WTC11 (cell line): Measurements from ENCODE around the gene LPP. TPM values are rescaled to one million over a fixed set of nuclear protein-coding genes. Genes with fewer than 3 reads are reported as not detected.

ENCODE experiments used
- ATAC-seq: fragments of 200-7000 bp; cut with Tn5 transposase; 2 replicates; pipeline ENCODE4 v1.10.0; 2021; ENCODE audit warnings: mild to moderate bottlenecking, moderate library complexity
- CTCF ChIA-PET: fragments of 300-600 bp; sonication (Branson Sonifier 250); formaldehyde crosslinking; loops from one replicate; lab custom pipeline; 2021; ENCODE audit warnings: antibody characterized with exemption; lab: Charles Lee
- POLR2A ChIA-PET: fragments of 350-600 bp; sonication (Branson Sonifier 250); formaldehyde crosslinking; loops from one replicate; lab custom pipeline; 2021; ENCODE audit warnings: antibody characterized with exemption; lab: Charles Lee
- DNase-seq: peaks from one replicate; pipeline ENCODE4 v3.0.0; 2021; ENCODE audit warnings: low spot score
- H3K27ac Mint-ChIP-seq: 2 replicates; pipeline ENCODE4 v1.8.0; 2021; ENCODE audit warnings: mixed read lengths
- H3K27me3 Mint-ChIP-seq: 2 replicates; pipeline ENCODE4 v1.8.0; 2021; ENCODE audit warnings: low read depth, mild to moderate bottlenecking, moderate library complexity, mixed read lengths
- H3K36me3 Mint-ChIP-seq: 2 replicates; pipeline ENCODE4 v1.8.0; 2021; ENCODE audit warnings: mixed read lengths
- H3K4me1 Mint-ChIP-seq: 2 replicates; pipeline ENCODE4 v1.8.0; 2022; ENCODE audit warnings: mixed read lengths
- H3K4me3 Mint-ChIP-seq: 2 replicates; pipeline ENCODE4 v1.8.0; 2021; ENCODE audit warnings: mild to moderate bottlenecking, moderate library complexity, mixed read lengths
- H3K9me3 Mint-ChIP-seq: 2 replicates; pipeline ENCODE4 v1.8.0; 2021; ENCODE audit warnings: mixed read lengths
- ELF4 ChIP-seq: sonication (generic); formaldehyde crosslinking; IDR thresholded peaks from 2 replicates; pipeline ENCODE4 v1.8.1; 2022; ENCODE audit warnings: low read depth, mild to moderate bottlenecking, moderate library complexity, missing genetic modification reagents
- FOXJ3 ChIP-seq: sonication (generic); formaldehyde crosslinking; IDR thresholded peaks from 2 replicates; pipeline ENCODE4 v1.9.0; 2021; ENCODE audit warnings: missing genetic modification reagents, mild to moderate bottlenecking, borderline replicate concordance
- JUN ChIP-seq: sonication (generic); formaldehyde crosslinking; IDR thresholded peaks from 2 replicates; pipeline ENCODE4 v1.8.0; 2023; ENCODE audit warnings: mild to moderate bottlenecking, missing genetic modification reagents
- MLX ChIP-seq: sonication (generic); formaldehyde crosslinking; IDR thresholded peaks from 2 replicates; pipeline ENCODE4 v1.8.1; 2023; ENCODE audit warnings: mild to moderate bottlenecking, missing genetic modification reagents, moderate library complexity
- NR2C2 ChIP-seq: sonication (generic); formaldehyde crosslinking; IDR thresholded peaks from 2 replicates; pipeline ENCODE4 v1.8.0; 2022; ENCODE audit warnings: mild to moderate bottlenecking, missing genetic modification reagents
- OVOL2 ChIP-seq: fragments of 250-450 bp; sonication (Bioruptor Pico); IDR thresholded peaks from 2 replicates; pipeline ENCODE4 v1.9.0; 2021; ENCODE audit warnings: mild to moderate bottlenecking, borderline replicate concordance
- SMAD3 ChIP-seq: sonication (generic); formaldehyde crosslinking; IDR thresholded peaks from 2 replicates; pipeline ENCODE4 v1.8.0; 2022; ENCODE audit warnings: missing genetic modification reagents, mild to moderate bottlenecking, borderline replicate concordance
- SOX15 ChIP-seq: fragments of 250-450 bp; sonication (Bioruptor Pico); IDR thresholded peaks from 2 replicates; pipeline ENCODE4 v1.9.0; 2021; ENCODE audit warnings: mild to moderate bottlenecking
- TP53 ChIP-seq: sonication (generic); formaldehyde crosslinking; IDR thresholded peaks from 2 replicates; pipeline ENCODE4 v1.8.1; 2023; ENCODE audit warnings: mild to moderate bottlenecking, missing genetic modification reagents
- ZBTB21 ChIP-seq: sonication (generic); formaldehyde crosslinking; IDR thresholded peaks from 2 replicates; pipeline ENCODE4 v1.8.1; 2023; ENCODE audit warnings: mild to moderate bottlenecking, missing genetic modification reagents, borderline replicate concordance
- ZNF317 ChIP-seq: sonication (generic); formaldehyde crosslinking; IDR thresholded peaks from 2 replicates; pipeline ENCODE4 v1.8.1; 2023; ENCODE audit warnings: low read depth, mild to moderate bottlenecking, moderate library complexity, missing genetic modification reagents, borderline replicate concordance
- ZNF396 ChIP-seq: fragments of 250-450 bp; sonication (Bioruptor Pico); IDR thresholded peaks from 2 replicates; pipeline ENCODE4 v1.8.0; 2021; ENCODE audit warnings: mild to moderate bottlenecking, moderate library complexity, borderline replicate concordance
- ZNF425 ChIP-seq: fragments of 250-450 bp; sonication (Bioruptor Pico); conservative IDR thresholded peaks from 2 replicates; pipeline ENCODE4 v1.9.0; 2021; ENCODE audit warnings: mild to moderate bottlenecking
- total RNA-seq: library from RNA; stranded (reverse); gene quantifications from 3 replicates; pipeline ENCODE4 v1.2.3, GENCODE V29; 2021
- TF ChIP-seq, protein P1 (sequence below): sonication (generic); formaldehyde crosslinking; IDR thresholded peaks from 2 replicates; pipeline ENCODE4 v1.8.1; 2023; ENCODE audit warnings: mild to moderate bottlenecking, moderate library complexity, missing genetic modification reagents
- TF ChIP-seq, protein P2 (sequence below): sonication (generic); formaldehyde crosslinking; conservative IDR thresholded peaks from 2 replicates; pipeline ENCODE4 v1.8.1; 2022; ENCODE audit warnings: mild to moderate bottlenecking, missing genetic modification reagents
- TF ChIP-seq, protein P3 (sequence below): fragments of 250-450 bp; sonication (Bioruptor Pico); IDR thresholded peaks from 2 replicates; pipeline ENCODE4 v1.9.0; 2021; ENCODE audit warnings: mild to moderate bottlenecking

Gene LPP
- total RNA-seq, 1 experiment from 2014 or later: 49.6 TPM

DNA sequence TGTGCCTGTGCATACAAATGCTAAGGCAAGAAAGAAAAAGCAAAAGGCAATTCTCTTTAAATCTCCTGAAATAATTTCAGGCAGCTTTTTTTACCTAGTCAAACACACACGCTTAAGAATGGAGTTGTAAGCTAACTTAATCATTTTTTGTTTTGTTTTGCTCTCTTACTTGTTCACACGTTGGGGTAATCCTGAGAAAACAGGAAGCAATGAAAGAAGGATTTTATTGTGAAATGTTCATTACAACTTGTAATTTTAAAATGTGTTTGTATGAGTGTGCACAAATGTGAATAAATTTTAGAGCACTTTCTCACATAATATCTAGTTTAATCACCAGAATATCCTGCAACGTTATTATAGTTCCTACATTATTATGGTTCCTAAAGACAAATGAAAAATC lies 263.8 kb downstream of the LPP start:
- no peaks in the 10 kb centered on the region for H3K9me3 Mint-ChIP-seq
- no peaks in the 10 kb centered on the region for H3K27me3 Mint-ChIP-seq
- no peak overlapping the region for H3K4me3 Mint-ChIP-seq
- TF ChIP-seq TP53: no peak
- TF ChIP-seq JUN (CRISPR knock-in tag): no peak
- TF ChIP-seq, protein P1, sequence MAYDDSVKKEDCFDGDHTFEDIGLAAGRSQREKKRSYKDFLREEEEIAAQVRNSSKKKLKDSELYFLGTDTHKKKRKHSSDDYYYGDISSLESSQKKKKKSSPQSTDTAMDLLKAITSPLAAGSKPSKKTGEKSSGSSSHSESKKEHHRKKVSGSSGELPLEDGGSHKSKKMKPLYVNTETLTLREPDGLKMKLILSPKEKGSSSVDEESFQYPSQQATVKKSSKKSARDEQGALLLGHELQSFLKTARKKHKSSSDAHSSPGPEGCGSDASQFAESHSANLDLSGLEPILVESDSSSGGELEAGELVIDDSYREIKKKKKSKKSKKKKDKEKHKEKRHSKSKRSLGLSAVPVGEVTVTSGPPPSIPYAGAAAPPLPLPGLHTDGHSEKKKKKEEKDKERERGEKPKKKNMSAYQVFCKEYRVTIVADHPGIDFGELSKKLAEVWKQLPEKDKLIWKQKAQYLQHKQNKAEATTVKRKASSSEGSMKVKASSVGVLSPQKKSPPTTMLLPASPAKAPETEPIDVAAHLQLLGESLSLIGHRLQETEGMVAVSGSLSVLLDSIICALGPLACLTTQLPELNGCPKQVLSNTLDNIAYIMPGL (CRISPR knock-in tag): no peak
- TF ChIP-seq ZNF396 (CRISPR knock-in tag): no peak
- TF ChIP-seq, protein P2, sequence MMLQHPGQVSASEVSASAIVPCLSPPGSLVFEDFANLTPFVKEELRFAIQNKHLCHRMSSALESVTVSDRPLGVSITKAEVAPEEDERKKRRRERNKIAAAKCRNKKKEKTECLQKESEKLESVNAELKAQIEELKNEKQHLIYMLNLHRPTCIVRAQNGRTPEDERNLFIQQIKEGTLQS: no peak
- no peak for TF ChIP-seq FOXJ3 (CRISPR knock-in tag)
- TF ChIP-seq OVOL2 (CRISPR knock-in tag): no peak
- TF ChIP-seq, protein P3, sequence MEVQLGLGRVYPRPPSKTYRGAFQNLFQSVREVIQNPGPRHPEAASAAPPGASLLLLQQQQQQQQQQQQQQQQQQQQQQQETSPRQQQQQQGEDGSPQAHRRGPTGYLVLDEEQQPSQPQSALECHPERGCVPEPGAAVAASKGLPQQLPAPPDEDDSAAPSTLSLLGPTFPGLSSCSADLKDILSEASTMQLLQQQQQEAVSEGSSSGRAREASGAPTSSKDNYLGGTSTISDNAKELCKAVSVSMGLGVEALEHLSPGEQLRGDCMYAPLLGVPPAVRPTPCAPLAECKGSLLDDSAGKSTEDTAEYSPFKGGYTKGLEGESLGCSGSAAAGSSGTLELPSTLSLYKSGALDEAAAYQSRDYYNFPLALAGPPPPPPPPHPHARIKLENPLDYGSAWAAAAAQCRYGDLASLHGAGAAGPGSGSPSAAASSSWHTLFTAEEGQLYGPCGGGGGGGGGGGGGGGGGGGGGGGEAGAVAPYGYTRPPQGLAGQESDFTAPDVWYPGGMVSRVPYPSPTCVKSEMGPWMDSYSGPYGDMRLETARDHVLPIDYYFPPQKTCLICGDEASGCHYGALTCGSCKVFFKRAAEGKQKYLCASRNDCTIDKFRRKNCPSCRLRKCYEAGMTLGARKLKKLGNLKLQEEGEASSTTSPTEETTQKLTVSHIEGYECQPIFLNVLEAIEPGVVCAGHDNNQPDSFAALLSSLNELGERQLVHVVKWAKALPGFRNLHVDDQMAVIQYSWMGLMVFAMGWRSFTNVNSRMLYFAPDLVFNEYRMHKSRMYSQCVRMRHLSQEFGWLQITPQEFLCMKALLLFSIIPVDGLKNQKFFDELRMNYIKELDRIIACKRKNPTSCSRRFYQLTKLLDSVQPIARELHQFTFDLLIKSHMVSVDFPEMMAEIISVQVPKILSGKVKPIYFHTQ (CRISPR knock-in tag): no peak
- no peak for TF ChIP-seq SMAD3 (CRISPR knock-in tag)
- TF ChIP-seq NR2C2: no peak
- no peak for TF ChIP-seq SOX15 (CRISPR knock-in tag)
- no peak for TF ChIP-seq ZBTB21 (CRISPR knock-in tag)
- TF ChIP-seq ELF4 (CRISPR knock-in tag): no peak
- no peak for TF ChIP-seq ZNF317 (CRISPR knock-in tag)
- ChIA-PET POLR2A (no interaction called here), CTCF (no interaction called here)
- H3K27ac Mint-ChIP-seq: no peak overlapping the region
- H3K4me1 Mint-ChIP-seq: no peaks in the 10 kb centered on the region; the same call in 1 of the 2 replicates
- ATAC-seq (no peak), DNase-seq (no peak)
- no peaks in the 10 kb centered on the region for H3K36me3 Mint-ChIP-seq

- no peaks in the 10 kb centered on the region for H3K27me3 Mint-ChIP-seq
- POLR2A ChIA-PET: interaction anchor here (0.5 kb wide), 1 partner anchor 140 kb away, joined by 3 read pairs; no protein-coding TSS in a partner anchor
Observed at GRCh38 chr3:188421151-188421821, 267.3 kb downstream of the LPP start.

More at GRCh38 chr3:188421151-188421821, 267.3 kb downstream of the LPP start:
- H3K36me3 Mint-ChIP-seq: peaks cover 10% of the 10 kb centered on the region
- TF ChIP-seq MLX (CRISPR knock-in tag) (no peak), ZNF425 (CRISPR knock-in tag) (no peak)
- TF ChIP-seq, all 79 proteins: peak for 0
- no peaks in the 10 kb centered on the region; the same call in 1 of the 2 replicates for H3K4me1 Mint-ChIP-seq
- no peak overlapping the region for H3K4me3 Mint-ChIP-seq
- no peak overlapping the region for H3K27ac Mint-ChIP-seq
- DNase-seq: no peak
- peaks cover 31% of the 10 kb centered on the region for H3K9me3 Mint-ChIP-seq
- no peak for ATAC-seq
- CTCF ChIA-PET: no interaction called here
